Liver (tissue), 3 donors: ENCODE results near the gene OBP2B.

ENCODE experiments used
- CTCF ChIP-seq: fragments of 150-350 bp; IDR thresholded peaks from 2 replicates; pipeline ENCODE4 v1.5.1; 2017; ENCODE audit warnings: improper control_type of control experiment, low read depth, low read length; ENCODE audit not compliant: missing input control
- EGR1 ChIP-seq, 2 donors: IDR thresholded peaks; 2 replicates each; pipeline ENCODE4 v1.6.1; 2016 to 2018; ENCODE audit warnings: antibody characterized with exemption in 2 of 2, low read depth in 2 of 2
- GABPA ChIP-seq, 2 donors: IDR thresholded peaks in 1 of 2; conservative IDR thresholded peaks in 1 of 2; 2 replicates each; pipeline ENCODE4 v1.6.1; 2016; ENCODE audit warnings: antibody characterized with exemption in 2 of 2, mild to moderate bottlenecking in 1 of 2, moderate library complexity in 1 of 2
- MAX ChIP-seq: IDR thresholded peaks from 2 replicates; pipeline ENCODE4 v1.6.1; 2016; ENCODE audit warnings: antibody characterized with exemption
- NR2F2 ChIP-seq: IDR thresholded peaks from 2 replicates; pipeline ENCODE4 v1.6.1; 2016; ENCODE audit warnings: antibody characterized with exemption
- RAD21 ChIP-seq, 2 donors: IDR thresholded peaks; 2 replicates each; pipeline ENCODE4 v1.6.1; 2016; ENCODE audit warnings: antibody characterized with exemption in 2 of 2, mild to moderate bottlenecking in 2 of 2
- REST ChIP-seq: IDR thresholded peaks from 2 replicates; pipeline ENCODE4 v1.6.1; 2016; ENCODE audit warnings: antibody characterized with exemption, mild to moderate bottlenecking
- SP1 ChIP-seq: IDR thresholded peaks from 2 replicates; pipeline ENCODE4 v1.6.1; 2018; ENCODE audit warnings: antibody characterized with exemption, mild to moderate bottlenecking
- YY1 ChIP-seq: IDR thresholded peaks from 2 replicates; pipeline ENCODE4 v1.6.1; 2016; ENCODE audit warnings: antibody characterized with exemption, mild to moderate bottlenecking
- donor health status: healthy.
- donor health status: healthy.

GRCh38 chr9:133256686-133257091 is 47.6 kb upstream of the OBP2B start:
- TF ChIP-seq CTCF (no peak), MAX (no peak), RAD21 (IDR thresholded peaks at IDR 0.05) (no peak), SP1 (no peak), EGR1 (IDR thresholded peaks at IDR 0.05; ENCODE audit: low read depth in 2 of 2) (no peak), GABPA (IDR thresholded peaks at IDR 0.05 in 1 of 2, conservative IDR thresholded peaks at IDR 0.05 in 1 of 2) (no peak), NR2F2 (no peak), REST (no peak), YY1 (no peak)
